ENCODE data around the gene CNTD1. TPM values are rescaled to one million over a fixed set of nuclear protein-coding genes. Genes with fewer than 3 reads are reported as not detected.

The CNTD1 gene
- total RNA-seq, 1 donor from 2014 or later: 0.82 TPM

GRCh38 chr17:42778570-42778969 lies 20.1 kb upstream of the CNTD1 start:
- DNase-seq (ENCODE audit: low spot score in 2 of 2) (no peak), FAIRE-seq (no peak)

DNA sequence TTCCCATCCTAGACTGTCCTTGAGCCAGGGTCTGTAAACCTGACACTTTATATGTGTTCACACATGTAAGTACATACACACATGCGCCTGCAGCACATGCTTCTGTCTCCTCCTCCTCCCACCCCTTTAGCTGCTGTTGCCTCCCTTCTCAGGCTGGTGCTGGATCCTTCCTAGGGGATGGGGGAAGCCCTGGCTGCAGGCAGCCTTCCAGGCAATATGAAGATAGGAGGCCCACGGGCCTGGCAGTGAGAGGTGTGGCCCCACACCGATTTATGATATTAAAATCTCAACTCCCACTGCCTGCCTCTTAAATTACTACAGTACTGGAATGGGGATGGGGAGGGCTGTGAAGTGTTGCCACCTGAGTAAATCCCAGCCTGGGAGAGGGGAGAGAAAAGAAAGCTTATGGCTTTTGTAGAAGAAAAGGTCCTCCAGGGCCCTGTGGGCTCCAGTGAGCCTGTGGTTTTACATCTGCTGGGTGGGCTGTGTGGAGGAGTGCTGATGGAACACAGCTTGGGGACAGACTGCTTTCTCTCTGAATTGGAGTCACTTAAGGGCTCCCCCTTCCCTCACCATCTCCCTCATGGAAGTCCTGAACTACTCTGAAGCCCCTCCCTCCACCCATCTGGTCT lies 19.2 kb upstream of the CNTD1 start:
- FAIRE-seq (no peak), DNase-seq (ENCODE audit: low spot score in 2 of 2) (no peak)

GRCh38 chr17:42779936-42780850 lies 18.5 kb upstream of the CNTD1 start, which contains the start of gene WNK4:
Gene WNK4, plus strand, starts transcription at chr17:42780610. Its CDS starts 89 bp downstream, at chr17:42780699.
- no peak for DNase-seq (ENCODE audit: low spot score in 2 of 2)
- FAIRE-seq: no peak

DNA sequence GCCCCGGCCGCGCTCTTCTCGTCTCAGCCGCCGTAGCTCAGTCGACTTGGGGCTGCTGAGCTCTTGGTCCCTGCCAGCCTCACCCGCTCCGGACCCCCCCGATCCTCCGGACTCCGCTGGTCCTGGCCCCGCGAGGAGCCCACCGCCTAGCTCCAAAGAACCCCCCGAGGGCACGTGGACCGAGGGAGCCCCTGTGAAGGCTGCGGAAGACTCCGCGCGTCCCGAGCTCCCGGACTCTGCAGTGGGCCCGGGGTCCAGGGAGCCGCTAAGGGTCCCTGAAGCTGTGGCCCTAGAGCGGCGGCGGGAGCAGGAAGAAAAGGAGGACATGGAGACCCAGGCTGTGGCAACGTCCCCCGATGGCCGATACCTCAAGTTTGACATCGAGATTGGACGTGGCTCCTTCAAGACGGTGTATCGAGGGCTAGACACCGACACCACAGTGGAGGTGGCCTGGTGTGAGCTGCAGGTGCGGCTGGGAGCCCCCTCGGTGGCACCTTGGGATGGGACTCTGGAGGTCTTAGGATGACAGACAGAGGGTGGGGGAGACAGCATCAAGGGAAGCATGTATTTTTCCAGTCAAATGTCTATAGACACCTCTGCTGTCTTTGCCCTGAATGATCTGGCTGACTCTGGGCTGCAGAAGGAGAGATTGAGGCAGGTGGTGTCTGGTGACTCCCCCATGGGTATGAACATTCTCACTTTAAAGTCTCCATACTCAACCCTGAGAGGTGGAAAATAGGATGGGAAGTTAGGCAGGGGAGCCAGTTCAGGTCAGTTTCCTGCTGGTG lies 17.6 kb upstream of the CNTD1 start:
- DNase-seq (ENCODE audit: low spot score in 2 of 2) (no peak), FAIRE-seq (no peak)

GRCh38 chr17:42781639-42782165 lies 17.0 kb upstream of the CNTD1 start:
- DNase-seq (ENCODE audit: low spot score in 2 of 2) (no peak), FAIRE-seq (no peak)

DNA sequence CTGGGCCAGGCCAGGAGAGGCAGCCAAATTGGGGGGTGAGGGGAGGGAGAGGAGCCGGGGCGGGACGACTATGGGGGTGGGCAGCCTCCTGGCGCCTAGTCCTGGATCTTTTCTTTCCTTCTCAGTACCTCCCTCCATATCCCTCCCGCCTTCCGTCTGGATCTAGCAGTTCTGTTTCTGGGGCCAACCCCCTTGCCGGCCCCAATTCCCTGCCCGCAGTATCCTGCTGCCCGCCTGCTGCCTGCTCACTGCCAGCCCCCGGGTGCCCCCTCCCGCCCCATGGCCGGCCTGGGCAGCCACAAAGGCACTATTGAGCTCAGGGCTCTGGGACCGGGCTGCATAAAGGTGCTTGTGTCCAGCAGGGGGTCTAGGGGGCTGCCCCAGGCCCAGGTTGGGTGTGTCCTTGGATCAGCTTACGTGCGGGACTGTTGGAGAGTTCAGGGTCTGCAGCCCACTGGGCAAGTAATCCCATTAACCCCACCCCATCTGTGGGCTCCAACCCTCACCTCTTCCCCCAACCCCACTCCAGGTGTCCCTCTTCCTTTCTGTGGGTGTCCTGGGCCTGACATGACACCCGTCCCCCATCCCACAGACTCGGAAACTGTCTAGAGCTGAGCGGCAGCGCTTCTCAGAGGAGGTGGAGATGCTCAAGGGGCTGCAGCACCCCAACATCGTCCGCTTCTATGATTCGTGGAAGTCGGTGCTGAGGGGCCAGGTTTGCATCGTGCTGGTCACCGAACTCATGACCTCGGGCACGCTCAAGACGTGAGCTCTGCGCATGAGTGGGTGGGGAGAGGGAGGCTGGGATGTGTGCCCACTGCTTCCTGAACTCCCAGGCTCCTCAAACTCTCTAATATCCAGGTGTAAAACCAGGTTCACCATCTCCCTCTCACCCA lies 16.2 kb upstream of the CNTD1 start:
- no peak for FAIRE-seq

GRCh38 chr17:42783062-42783790 lies 15.4 kb upstream of the CNTD1 start:
- no peak for FAIRE-seq
- DNase-seq (ENCODE audit: low spot score in 2 of 2): no peak

More for the DNA sequence above, 16.2 kb upstream of the CNTD1 start:
- no peak for DNase-seq (ENCODE audit: low spot score in 2 of 2)

DNA sequence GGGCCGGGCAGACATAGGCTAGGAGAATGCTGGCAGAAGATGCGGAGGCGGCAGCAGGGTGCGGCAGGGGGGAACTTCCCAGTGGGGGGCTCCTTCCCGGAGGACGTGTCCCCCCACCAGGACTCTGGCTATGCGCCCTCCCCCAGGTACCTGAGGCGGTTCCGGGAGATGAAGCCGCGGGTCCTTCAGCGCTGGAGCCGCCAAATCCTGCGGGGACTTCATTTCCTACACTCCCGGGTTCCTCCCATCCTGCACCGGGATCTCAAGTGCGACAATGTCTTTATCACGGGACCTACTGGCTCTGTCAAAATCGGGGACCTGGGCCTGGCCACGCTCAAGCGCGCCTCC lies 14.9 kb upstream of the CNTD1 start:
- FAIRE-seq: no peak
- DNase-seq (ENCODE audit: low spot score in 2 of 2): no peak

DNA sequence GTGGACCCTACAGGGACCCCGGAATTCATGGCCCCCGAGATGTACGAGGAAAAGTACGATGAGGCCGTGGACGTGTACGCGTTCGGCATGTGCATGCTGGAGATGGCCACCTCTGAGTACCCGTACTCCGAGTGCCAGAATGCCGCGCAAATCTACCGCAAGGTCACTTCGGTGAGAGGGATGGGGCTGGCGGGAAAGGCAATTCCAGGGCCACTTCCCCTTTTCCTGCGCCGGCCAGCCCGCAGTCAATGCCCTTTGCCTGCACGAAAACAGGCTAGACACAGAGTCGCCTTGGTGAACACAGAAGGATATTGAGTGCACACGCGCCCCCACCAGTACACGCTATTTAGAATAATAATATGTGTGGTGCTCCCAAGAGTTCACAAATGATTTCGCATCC lies 14.3 kb upstream of the CNTD1 start:
- FAIRE-seq (no peak), DNase-seq (ENCODE audit: low spot score in 2 of 2) (no peak)

DNA sequence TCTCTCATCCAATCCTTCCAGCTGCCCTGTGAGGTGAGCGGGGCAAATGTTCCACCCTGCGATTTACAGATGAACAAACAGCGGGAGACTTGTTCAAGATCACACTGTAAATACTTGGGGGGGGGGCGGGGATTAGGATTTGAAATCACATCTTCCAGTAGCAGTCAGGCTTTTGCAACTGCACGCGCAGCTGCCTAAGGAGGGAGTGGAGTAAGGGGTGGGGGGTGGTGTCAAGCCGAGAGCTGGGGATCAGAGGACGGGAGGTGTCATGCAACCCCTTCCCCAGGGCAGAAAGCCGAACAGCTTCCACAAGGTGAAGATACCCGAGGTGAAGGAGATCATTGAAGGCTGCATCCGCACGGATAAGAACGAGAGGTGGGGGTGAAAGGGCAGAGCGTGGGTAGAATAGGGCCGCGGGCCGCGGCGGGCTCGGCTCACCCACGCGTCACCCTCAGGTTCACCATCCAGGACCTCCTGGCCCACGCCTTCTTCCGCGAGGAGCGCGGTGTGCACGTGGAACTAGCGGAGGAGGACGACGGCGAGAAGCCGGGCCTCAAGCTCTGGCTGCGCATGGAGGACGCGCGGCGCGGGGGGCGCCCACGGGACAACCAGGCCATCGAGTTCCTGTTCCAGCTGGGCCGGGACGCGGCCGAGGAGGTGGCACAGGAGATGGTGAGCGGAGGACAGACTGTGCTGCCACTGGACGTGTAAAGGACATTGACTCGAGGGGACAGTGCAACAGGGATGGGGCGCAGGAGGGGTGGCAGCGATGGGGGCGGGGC lies 13.7 kb upstream of the CNTD1 start:
- DNase-seq (ENCODE audit: low spot score in 2 of 2) (no peak), FAIRE-seq (no peak)

- FAIRE-seq (no peak), DNase-seq (ENCODE audit: low spot score in 2 of 2) (no peak)
Observed at GRCh38 chr17:42787266-42787665, 11.4 kb upstream of the CNTD1 start.

DNA sequence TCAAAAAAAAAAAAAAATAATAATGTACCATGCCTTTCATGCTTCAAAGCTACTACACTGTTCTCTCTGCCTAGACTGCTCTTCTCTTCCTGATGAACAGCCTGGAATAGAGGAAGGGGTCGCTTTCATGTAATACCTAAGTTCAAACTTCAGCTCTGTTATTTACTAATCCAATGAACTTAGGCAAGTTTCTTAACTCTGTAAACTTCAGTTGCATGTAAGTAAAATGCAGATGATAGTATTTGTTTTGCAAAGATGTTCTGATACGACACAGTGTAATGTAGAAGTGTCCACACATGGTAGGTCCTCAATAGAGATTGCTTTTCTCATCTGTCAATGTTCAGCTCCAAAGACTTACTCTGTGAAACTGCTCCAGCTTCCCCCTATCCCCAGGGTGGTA lies 6.7 kb upstream of the CNTD1 start:
- no peak for FAIRE-seq
- DNase-seq (ENCODE audit: low spot score in 2 of 2): no peak

DNA sequence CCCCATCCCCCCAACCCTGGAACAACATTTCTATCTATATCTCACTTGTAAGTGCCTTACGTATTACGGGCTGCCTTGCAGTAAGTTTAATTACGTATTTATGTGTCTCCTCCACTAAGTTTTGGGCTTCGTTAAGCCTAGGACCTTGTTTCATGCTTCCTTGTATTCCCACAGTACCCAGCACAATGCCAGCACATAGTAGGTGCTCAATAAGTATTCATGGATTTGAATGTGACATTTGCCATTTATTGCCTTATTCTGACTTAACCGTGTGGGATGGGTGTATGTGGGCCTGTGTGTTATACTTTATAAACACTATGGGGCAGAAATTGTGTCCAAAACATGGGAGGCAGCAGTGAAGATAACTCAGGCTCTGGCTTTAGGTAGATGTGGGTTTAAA lies 6.1 kb upstream of the CNTD1 start:
- FAIRE-seq: no peak

GRCh38 chr17:42795061-42795460 lies 3.6 kb upstream of the CNTD1 start:
- DNase-seq (ENCODE audit: low spot score in 2 of 2): no peak
- no peak for FAIRE-seq

More for the DNA sequence above, 6.1 kb upstream of the CNTD1 start:
- no peak for DNase-seq (ENCODE audit: low spot score in 2 of 2)

DNA sequence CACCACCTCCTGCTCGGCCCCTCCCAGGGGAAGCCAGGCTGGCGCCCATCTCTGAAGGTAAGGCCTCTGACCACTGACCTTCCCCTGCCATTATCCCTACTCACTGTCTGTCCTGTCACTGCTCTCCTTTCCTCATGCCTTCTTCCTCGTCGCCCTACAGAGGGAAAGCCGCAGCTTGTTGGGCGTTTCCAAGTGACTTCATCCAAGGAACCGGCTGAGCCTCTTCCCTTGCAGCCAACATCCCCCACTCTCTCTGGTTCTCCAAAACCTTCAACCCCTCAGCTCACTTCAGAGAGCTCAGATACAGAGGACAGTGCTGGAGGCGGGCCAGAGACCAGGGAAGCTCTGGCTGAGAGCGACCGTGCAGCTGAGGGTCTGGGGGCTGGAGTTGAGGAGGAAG lies 3.2 kb upstream of the CNTD1 start:
- FAIRE-seq: no peak
- DNase-seq (ENCODE audit: low spot score in 2 of 2): no peak

- DNase-seq (ENCODE audit: low spot score in 2 of 2): no peak
- no peak for FAIRE-seq
Observed at GRCh38 chr17:42796066-42796758, 2.4 kb upstream of the CNTD1 start.

DNA sequence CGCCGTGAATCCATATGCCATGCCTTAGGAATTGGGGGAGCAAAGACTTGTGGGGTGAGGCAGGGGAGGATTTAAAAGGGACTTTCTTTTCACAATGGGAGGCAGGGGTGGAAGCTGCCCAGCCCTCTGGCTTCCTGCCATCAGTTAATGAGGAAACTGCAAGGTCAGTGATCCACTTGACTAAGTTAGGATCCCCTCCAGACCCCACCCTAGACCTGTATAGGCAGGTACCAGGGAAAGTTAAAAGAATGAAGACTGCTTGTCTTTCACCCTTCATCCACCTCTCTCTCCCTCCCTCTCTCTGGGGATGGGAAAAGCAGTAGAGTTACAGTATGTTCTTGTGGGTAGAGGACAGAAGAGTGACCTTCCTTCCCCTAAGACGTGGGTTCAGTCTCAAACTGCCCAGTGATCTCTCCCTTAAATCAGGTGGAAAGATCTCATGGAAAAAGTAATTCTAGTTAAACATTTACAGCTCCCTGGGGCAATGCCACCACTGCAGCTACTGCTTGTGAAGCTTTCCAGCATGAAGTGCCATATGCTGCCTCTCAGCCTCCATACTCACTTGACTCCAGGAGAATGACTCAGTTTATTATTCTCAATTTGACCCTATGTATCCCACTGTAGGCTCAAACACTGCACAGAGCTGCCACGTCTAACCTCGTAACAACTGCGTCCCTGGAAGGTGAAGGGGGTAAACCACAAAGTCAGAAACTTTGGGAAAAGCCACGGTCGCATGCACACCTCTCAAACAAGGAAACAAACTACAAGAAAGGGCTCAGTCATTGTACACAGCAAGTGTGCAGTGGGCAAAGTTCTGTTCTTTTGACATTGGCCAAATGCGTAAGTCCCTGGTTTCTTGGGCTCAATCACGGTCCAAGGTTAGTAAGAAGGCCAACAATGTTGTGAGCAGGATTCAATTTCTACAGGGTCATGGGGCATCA lies 1.3 kb upstream of the CNTD1 start:
- FAIRE-seq (no peak), DNase-seq (ENCODE audit: low spot score in 2 of 2) (no peak)

Data from frontal cortex (tissue), 4 donors.